K562 (cell line): ENCODE data around the gene C6orf89. TPM values are rescaled to one million over a fixed set of nuclear protein-coding genes. Genes with fewer than 3 reads are reported as not detected.

Experiments
- CREB3 ChIP-seq: fragments of 450-650 bp; conservative IDR thresholded peaks from 2 replicates; pipeline ENCODE4 v1.6.1; 2016; ENCODE audit warnings: missing genetic modification characterization, low read depth, mild to moderate bottlenecking, missing compliant biosample characterization, moderate library complexity
- E4F1 ChIP-seq: fragments of 250-450 bp; sonication (Bioruptor Pico); IDR thresholded peaks from 2 replicates; pipeline ENCODE4 v1.5.0; 2021; ENCODE audit warnings: mild to moderate bottlenecking, borderline replicate concordance
- ESRRA ChIP-seq: fragments of 450-650 bp; IDR thresholded peaks from 2 replicates; pipeline ENCODE4 v1.6.1; 2014; ENCODE audit warnings: low read depth, mild to moderate bottlenecking, moderate library complexity, borderline replicate concordance
- FOXJ2 ChIP-seq: fragments of 200-800 bp; sonication (Bioruptor generic); IDR thresholded peaks from 2 replicates; pipeline ENCODE4 v1.6.1; 2016; ENCODE audit warnings: missing genetic modification characterization, missing compliant biosample characterization
- KDM4B ChIP-seq, 2 experiments: fragments of 450-650 bp in 1 of 2; sonication (generic) in 1 of 2; IDR thresholded peaks; 2 replicates each; pipeline ENCODE4 v1.6.1; 2016 to 2017; ENCODE audit warnings: borderline replicate concordance in 2 of 2, antibody characterized with exemption in 1 of 2, low read depth in 1 of 2, mild to moderate bottlenecking in 1 of 2
- MCM3 ChIP-seq: fragments of 450-650 bp; IDR thresholded peaks from 2 replicates; pipeline ENCODE4 v1.6.1; 2016
- NCOA1 ChIP-seq: fragments of 450-650 bp; IDR thresholded peaks from 2 replicates; pipeline ENCODE4 v1.6.1; 2016; ENCODE audit warnings: low read depth
- NCOA4 ChIP-seq: fragments of 450-650 bp; IDR thresholded peaks from 2 replicates; pipeline ENCODE4 v1.6.1; 2018; ENCODE audit warnings: mild to moderate bottlenecking; ENCODE audit not compliant: partially characterized antibody
- NFIX ChIP-seq: fragments of 250-450 bp; sonication (Bioruptor Pico); IDR thresholded peaks from 2 replicates; pipeline ENCODE4 v1.4.0; 2020; ENCODE audit warnings: low read depth, mild to moderate bottlenecking, moderate library complexity
- RBFOX2 ChIP-seq: fragments of 200-400 bp; formaldehyde crosslinking; IDR thresholded peaks from 2 replicates; pipeline ENCODE4 v1.6.1; 2017; ENCODE audit warnings: low read depth, mild to moderate bottlenecking, low read length, moderate library complexity
- SIRT6 ChIP-seq: IDR thresholded peaks from one replicate; pipeline ENCODE4 v1.6.1; 2012; ENCODE audit warnings: low read depth, mild to moderate bottlenecking, control low read depth, inconsistent platforms, low read length, moderate library complexity
- SRSF7 ChIP-seq: fragments of 200-400 bp; formaldehyde crosslinking; optimal IDR thresholded peaks from 2 replicates; pipeline ENCODE3; 2017; ENCODE audit warnings: mild to moderate bottlenecking, low read depth, low read length
- TCFL5 ChIP-seq: fragments of 250-450 bp; sonication (Bioruptor Pico); conservative IDR thresholded peaks from 2 replicates; pipeline ENCODE4 v1.6.1; 2021; ENCODE audit warnings: mild to moderate bottlenecking, moderate library complexity, matching md5 sums
- XRCC5 ChIP-seq: fragments of 200-400 bp; formaldehyde crosslinking; IDR thresholded peaks from 2 replicates; pipeline ENCODE4 v1.6.1; 2017; ENCODE audit warnings: low read depth, mild to moderate bottlenecking, low read length
- ZBTB43 ChIP-seq: sonication (generic); formaldehyde crosslinking; IDR thresholded peaks from 2 replicates; pipeline ENCODE4 v1.8.0; 2023; ENCODE audit warnings: mild to moderate bottlenecking, missing genetic modification reagents
- ZNF644 ChIP-seq: fragments of 200-800 bp; sonication (Bioruptor generic); IDR thresholded peaks from 2 replicates; pipeline ENCODE4 v1.6.1; 2016; ENCODE audit warnings: low read depth, missing genetic modification characterization, missing compliant biosample characterization
- ZSCAN32 ChIP-seq: fragments of 450-650 bp; formaldehyde crosslinking; IDR thresholded peaks from 2 replicates; pipeline ENCODE4 v1.4.0; 2020; ENCODE audit warnings: mild to moderate bottlenecking, moderate library complexity
- polyA plus RNA-seq, 8 experiments: library from polyadenylated mRNA; depleted of rRNA in 4 of 8; stranded (reverse) in 5 of 8; unstranded in 3 of 8; fragments of >200 nt; fragmentation: Nextera tagmentation in 2 of 8; fragmentation: Illumina TruSeq in 1 of 8; extraction: Ambion mirVana in 2 of 8; extraction: Trizol in 1 of 8; gene quantifications; 2 replicates each; pipeline versions ENCODE4 v1.2.1 to v1.2.3, GENCODE V29; 2011 to 2014; ENCODE audit warnings: inconsistent platforms in 1 of 8, missing spikeins in 1 of 8
- total RNA-seq, 7 experiments: library from RNA; depleted of rRNA in 6 of 7; stranded (reverse); fragments of >200 nt in 6 of 7; fragmentation: Illumina TruSeq in 2 of 7; extraction: Trizol in 2 of 7; gene quantifications; 2 replicates each; pipeline versions ENCODE4 v1.2.1 to v1.2.3, GENCODE V29; 2011 to 2021; ENCODE audit warnings: low replicate concordance in 1 of 7

C6orf89 gene
- total and polyA plus RNA-seq, 9 of the 15 experiments (the other 6 are each of a cell fraction or from before 2014, with no cell fraction given): 35.2 to 111 (median 58.5) TPM

- peak in 1 of 2 experiments; percentile 99; a peak in 2 of 4 replicates for TF ChIP-seq KDM4B (IDR thresholded peaks at IDR 0.05; ENCODE audit: borderline replicate concordance in 2 of 2, low read depth in 1 of 2)
- TF ChIP-seq MCM3: no peak
- TF ChIP-seq ESRRA: peak; percentile 83
- TF ChIP-seq CREB3 (tag): no peak
- TF ChIP-seq RBFOX2: peak; percentile 90
- TF ChIP-seq NFIX: no peak
- TF ChIP-seq ZSCAN32 (CRISPR knock-in tag): no peak
- no peak for TF ChIP-seq E4F1 (CRISPR knock-in tag)
- TF ChIP-seq ZBTB43 (CRISPR knock-in tag): no peak; the same call in 1 of the 2 replicates
- peak; percentile 86; the same call in 1 of the 2 replicates for TF ChIP-seq NCOA1
- TF ChIP-seq NCOA4: no peak
- TF ChIP-seq ZNF644: no peak
- no peak for TF ChIP-seq TCFL5
- TF ChIP-seq SRSF7: no peak
- peak; percentile 93 for TF ChIP-seq XRCC5
- TF ChIP-seq FOXJ2 (tag): peak; percentile 30; the same call in 1 of the 2 replicates
- no peak for TF ChIP-seq SIRT6
Measured at GRCh38 chr6:36885461-36886401, at the start of gene C6orf89 (continued).
